H9 (cell line): Measurements from ENCODE around the gene COPE. TPM values are rescaled to one million over a fixed set of nuclear protein-coding genes. Genes with fewer than 3 reads are reported as not detected.

Experiments used
- DNase-seq: peaks from one replicate; pipeline ENCODE4 v3.0.0-alpha.2; 2017
- H2AFZ ChIP-seq: one replicate; pipeline ENCODE4 v1.6.1; 2013; ENCODE audit warnings: mild to moderate bottlenecking, low read length, control low read depth, moderate library complexity
- H2AK5ac ChIP-seq: 2 replicates; pipeline ENCODE4 v1.6.1; 2013; ENCODE audit warnings: low read length, control low read depth, mixed read lengths; ENCODE audit not compliant: insufficient read length
- H2BK120ac ChIP-seq: one replicate; pipeline ENCODE4 v1.6.1; 2013; ENCODE audit warnings: low read depth, mild to moderate bottlenecking, low read length, control low read depth, inconsistent platforms; ENCODE audit not compliant: poor library complexity, severe bottlenecking
- H2BK12ac ChIP-seq: 2 replicates; pipeline ENCODE4 v1.6.1; 2013; ENCODE audit warnings: low read length, control low read depth, mixed read lengths, low read depth; ENCODE audit not compliant: insufficient read length
- H2BK15ac ChIP-seq: 2 replicates; pipeline ENCODE4 v1.6.1; 2013; ENCODE audit warnings: low read depth, low read length, control low read depth
- H2BK20ac ChIP-seq: one replicate; pipeline ENCODE4 v1.6.1; 2013; ENCODE audit warnings: low read depth, mild to moderate bottlenecking, low read length, control low read depth, inconsistent platforms; ENCODE audit not compliant: poor library complexity, severe bottlenecking
- H2BK5ac ChIP-seq: 2 replicates; pipeline ENCODE4 v1.6.1; 2013; ENCODE audit warnings: low read length, control low read depth, mixed read lengths; ENCODE audit not compliant: insufficient read length
- H3K14ac ChIP-seq: 2 replicates; pipeline ENCODE4 v1.6.1; 2013; ENCODE audit warnings: low read length, control low read depth; ENCODE audit not compliant: insufficient read depth
- H3K18ac ChIP-seq: 2 replicates; pipeline ENCODE4 v1.6.1; 2013; ENCODE audit warnings: low read depth, mild to moderate bottlenecking, mixed read lengths, low read length, control low read depth; ENCODE audit not compliant: insufficient read length
- H3K23ac ChIP-seq: 2 replicates; pipeline ENCODE4 v1.6.1; 2013; ENCODE audit warnings: low read length, control low read depth, mixed read lengths, low read depth; ENCODE audit not compliant: insufficient read length
- H3K23me2 ChIP-seq: 2 replicates; pipeline ENCODE4 v1.6.1; 2013; ENCODE audit warnings: low read depth, mild to moderate bottlenecking, mixed read lengths, low read length, control low read depth; ENCODE audit not compliant: insufficient read length, poor library complexity, severe bottlenecking
- H3K27ac ChIP-seq: 2 replicates; pipeline ENCODE4 v1.5.1; 2013; ENCODE audit warnings: low read length, control low read depth, mixed read lengths, low read depth; ENCODE audit not compliant: insufficient read length
- H3K27me3 ChIP-seq: 2 replicates; pipeline ENCODE4 v1.6.1; 2013; ENCODE audit warnings: low read length, control low read depth, inconsistent platforms; ENCODE audit not compliant: insufficient read depth
- H3K4ac ChIP-seq: 2 replicates; pipeline ENCODE4 v1.6.1; 2013; ENCODE audit warnings: low read depth, mild to moderate bottlenecking, control low read depth, inconsistent platforms, low read length, moderate library complexity
- H3K4me1 ChIP-seq: 2 replicates; pipeline ENCODE4 v1.6.1; 2013; ENCODE audit warnings: low read length, control low read depth, inconsistent platforms; ENCODE audit not compliant: insufficient read depth
- H3K4me2 ChIP-seq: 2 replicates; pipeline ENCODE4 v1.6.1; 2013; ENCODE audit warnings: low read length, control low read depth, mixed read lengths; ENCODE audit not compliant: insufficient read length, insufficient read depth
- H3K56ac ChIP-seq: 2 replicates; pipeline ENCODE4 v1.6.1; 2013; ENCODE audit warnings: low read depth, mild to moderate bottlenecking, mixed read lengths, low read length, control low read depth; ENCODE audit not compliant: insufficient read length
- H3K79me1 ChIP-seq: 2 replicates; pipeline ENCODE4 v1.6.1; 2013; ENCODE audit warnings: low read depth, mild to moderate bottlenecking, moderate library complexity, low read length, control low read depth, inconsistent platforms; ENCODE audit not compliant: insufficient read depth, poor library complexity, severe bottlenecking
- H3K79me2 ChIP-seq: 2 replicates; pipeline ENCODE4 v1.6.1; 2013; ENCODE audit warnings: low read length, control low read depth, inconsistent platforms; ENCODE audit not compliant: insufficient read depth
- H3K9ac ChIP-seq: 2 replicates; pipeline ENCODE4 v1.6.1; 2013; ENCODE audit warnings: low read length, control low read depth, mixed read lengths; ENCODE audit not compliant: insufficient read length; ENCODE audit errors: extremely low read depth
- H3K9me3 ChIP-seq: one replicate; pipeline ENCODE4 v1.6.1; 2013; ENCODE audit warnings: low read depth, low read length, inconsistent platforms; ENCODE audit not compliant: control insufficient read depth
- H3T11ph ChIP-seq: one replicate; pipeline ENCODE4 v1.6.1; 2013; ENCODE audit warnings: mild to moderate bottlenecking, low read length, control low read depth, inconsistent platforms
- H4K20me1 ChIP-seq: one replicate; pipeline ENCODE4 v1.6.1; 2013; ENCODE audit not compliant: control insufficient read depth, insufficient read length, insufficient read depth
- H4K5ac ChIP-seq: 2 replicates; pipeline ENCODE4 v1.6.1; 2013; ENCODE audit warnings: low read depth, mild to moderate bottlenecking, mixed read lengths, low read length, control low read depth; ENCODE audit not compliant: insufficient read length
- H4K8ac ChIP-seq: replicated peaks from 2 replicates; pipeline ENCODE4 v1.6.1; 2013; ENCODE audit warnings: low read length, control low read depth, mixed read lengths, low read depth; ENCODE audit not compliant: insufficient read length
- H4K91ac ChIP-seq: 2 replicates; pipeline ENCODE4 v1.6.1; 2013; ENCODE audit warnings: low read depth, mild to moderate bottlenecking, moderate library complexity, mixed read lengths, low read length, control low read depth; ENCODE audit not compliant: insufficient read length
- H3K27ac Mint-ChIP-seq, 3 experiments: 2 replicates in 2 of 3; 3 replicates in 1 of 3; pipeline ENCODE4 v1.8.0; 2020 to 2021; ENCODE audit warnings: mixed read lengths in 3 of 3, mild to moderate bottlenecking in 1 of 3, moderate library complexity in 1 of 3
- H3K27me3 Mint-ChIP-seq: 2 replicates; pipeline ENCODE4 v1.8.0; 2021; ENCODE audit warnings: low read depth, mild to moderate bottlenecking, moderate library complexity, mixed read lengths
- H3K36me3 Mint-ChIP-seq, 3 experiments: 2 replicates in 2 of 3; 3 replicates in 1 of 3; pipeline ENCODE4 v1.8.0; 2020 to 2021; ENCODE audit warnings: low read depth in 3 of 3, mixed read lengths in 3 of 3; ENCODE audit not compliant: insufficient read depth in 1 of 3
- H3K4me1 Mint-ChIP-seq, 2 experiments: 2 replicates each; pipeline ENCODE4 v1.8.0; 2020; ENCODE audit warnings: mixed read lengths in 2 of 2
- H3K4me3 Mint-ChIP-seq, 2 experiments: 2 replicates in 1 of 2; 3 replicates in 1 of 2; pipeline ENCODE4 v1.8.0; 2020 to 2021; ENCODE audit warnings: mild to moderate bottlenecking in 2 of 2, mixed read lengths in 2 of 2, moderate library complexity in 1 of 2
- H3K9me3 Mint-ChIP-seq, 2 experiments: 2 replicates in 1 of 2; 3 replicates in 1 of 2; pipeline ENCODE4 v1.8.0; 2020; ENCODE audit warnings: mild to moderate bottlenecking in 2 of 2, mixed read lengths in 2 of 2, moderate library complexity in 1 of 2
- WGBS: extraction: QIAGEN DNeasy Blood & Tissue Kit; methylation state at CpG from one replicate; pipeline ENCODE4 v1.1.7; 2013; ENCODE audit warnings: missing lambda C conversion rate, low lambda C conversion rate, mixed read lengths; ENCODE audit not compliant: insufficient read length; ENCODE audit errors: extremely low coverage; 5-methylcytosine and 5-hydroxymethylcytosine counted together
- total RNA-seq: library from RNA; stranded (reverse); gene quantifications from 2 replicates; pipeline ENCODE4 v1.2.1, GENCODE V29; 2021
- TF ChIP-seq, protein P1 (sequence below): fragments of 200-600 bp; sonication (generic); conservative IDR thresholded peaks from 3 replicates; pipeline ENCODE4 v1.8.0; 2021; ENCODE audit warnings: antibody characterized with exemption, mild to moderate bottlenecking

The COPE gene
- total RNA-seq, 1 experiment from 2014 or later = 198 TPM

DNA sequence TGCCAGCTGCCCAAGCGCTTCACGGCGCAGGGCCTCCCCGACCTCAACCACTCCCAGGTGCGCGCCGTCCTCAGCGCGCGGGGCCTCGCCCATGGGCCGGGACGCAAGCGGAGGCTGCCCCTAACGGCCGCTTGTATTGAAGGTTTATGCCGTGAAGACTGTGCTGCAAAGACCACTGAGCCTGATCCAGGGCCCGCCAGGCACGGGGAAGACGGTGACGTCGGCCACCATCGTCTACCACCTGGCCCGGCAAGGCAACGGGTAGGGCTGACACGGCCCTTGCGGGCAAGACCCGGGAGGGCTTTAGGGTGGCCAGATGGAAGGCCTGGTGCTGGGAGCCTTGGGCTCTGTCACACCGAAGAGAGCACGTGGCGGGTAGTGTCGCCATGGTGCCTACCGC, 64.2 kb downstream of the COPE start:
- Histone ChIP-seq H3K9me3 (no peaks in the 10 kb centered on the region), H2BK120ac (no peak overlapping the region), H2AFZ (no peak overlapping the region), H3K27me3 (no peaks in the 10 kb centered on the region), H2BK20ac (no peak overlapping the region), H2BK15ac (no peak overlapping the region), H3K79me1 (no peaks in the 10 kb centered on the region), H4K8ac (no peak overlapping the region), H4K91ac (no peak overlapping the region), H3K4ac (no peak overlapping the region), H3K23ac (no peak overlapping the region), H3K27ac (no peak overlapping the region), H3K4me2 (no peak overlapping the region), H4K20me1 (no peaks in the 10 kb centered on the region), H3K18ac (no peak overlapping the region), H3K4me1 (no peaks in the 10 kb centered on the region), H3T11ph (no peak overlapping the region), H2BK12ac (no peak overlapping the region), H3K56ac (no peak overlapping the region), H2BK5ac (no peak overlapping the region), H3K14ac (no peak overlapping the region), H2AK5ac (no peak overlapping the region), H3K9ac (no peak overlapping the region), H3K79me2 (no peaks in the 10 kb centered on the region), H3K23me2 (no peaks in the 10 kb centered on the region), H4K5ac (no peak overlapping the region)
- TF ChIP-seq, protein P1, sequence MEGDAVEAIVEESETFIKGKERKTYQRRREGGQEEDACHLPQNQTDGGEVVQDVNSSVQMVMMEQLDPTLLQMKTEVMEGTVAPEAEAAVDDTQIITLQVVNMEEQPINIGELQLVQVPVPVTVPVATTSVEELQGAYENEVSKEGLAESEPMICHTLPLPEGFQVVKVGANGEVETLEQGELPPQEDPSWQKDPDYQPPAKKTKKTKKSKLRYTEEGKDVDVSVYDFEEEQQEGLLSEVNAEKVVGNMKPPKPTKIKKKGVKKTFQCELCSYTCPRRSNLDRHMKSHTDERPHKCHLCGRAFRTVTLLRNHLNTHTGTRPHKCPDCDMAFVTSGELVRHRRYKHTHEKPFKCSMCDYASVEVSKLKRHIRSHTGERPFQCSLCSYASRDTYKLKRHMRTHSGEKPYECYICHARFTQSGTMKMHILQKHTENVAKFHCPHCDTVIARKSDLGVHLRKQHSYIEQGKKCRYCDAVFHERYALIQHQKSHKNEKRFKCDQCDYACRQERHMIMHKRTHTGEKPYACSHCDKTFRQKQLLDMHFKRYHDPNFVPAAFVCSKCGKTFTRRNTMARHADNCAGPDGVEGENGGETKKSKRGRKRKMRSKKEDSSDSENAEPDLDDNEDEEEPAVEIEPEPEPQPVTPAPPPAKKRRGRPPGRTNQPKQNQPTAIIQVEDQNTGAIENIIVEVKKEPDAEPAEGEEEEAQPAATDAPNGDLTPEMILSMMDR = no peak
- H3K9me3 Mint-ChIP-seq = no peaks in the 10 kb centered on the region
- H3K27ac Mint-ChIP-seq = no peak overlapping the region
- peaks cover 49 to 92% (median 86%) of the 10 kb centered on the region in 3 experiments for H3K36me3 Mint-ChIP-seq
- H3K27me3 Mint-ChIP-seq = no peaks in the 10 kb centered on the region
- no peaks in the 10 kb centered on the region for H3K4me1 Mint-ChIP-seq
- WGBS = no CpG with 5 or more reads among the region's 33 CpGs
- no peak for DNase-seq
- no peak overlapping the region for H3K4me3 Mint-ChIP-seq
